SK-N-SH (cell line): ENCODE data around the gene TSPAN14. TPM values are rescaled to one million over a fixed set of nuclear protein-coding genes. Genes with fewer than 3 reads are reported as not detected.

Experiments used
- CTCF ChIA-PET: fragments of 300-600, 350-600 bp; formaldehyde crosslinking; extraction: SDS; loops from one replicate; lab custom pipeline; 2021; lab: Yijun Ruan, JAX
- POLR2A ChIA-PET: fragments of 350-600 bp; sonication (Branson Sonifier 250); formaldehyde crosslinking; extraction: SDS; loops from one replicate; lab custom pipeline; 2020; ENCODE audit warnings: antibody characterized with exemption, inconsistent platforms; lab: Yijun Ruan, JAX
- DNase-seq: peaks from one replicate; pipeline ENCODE4 v3.0.0; 2012
- H2AFZ ChIP-seq: fragments of 200-600 bp; sonication (generic); 2 replicates; pipeline ENCODE4 v1.8.1; 2016; ENCODE audit warnings: antibody characterized with exemption, mild to moderate bottlenecking, low read depth
- H3F3A ChIP-seq: fragments of 200-600 bp; sonication (generic); replicated peaks from 2 replicates; pipeline ENCODE3; 2016; ENCODE audit warnings: antibody characterized with exemption, mild to moderate bottlenecking; ENCODE audit not compliant: insufficient read depth
- H3K27ac ChIP-seq, 2 experiments: fragments of 200-500 bp in 1 of 2; fragments of 200-600 bp in 1 of 2; sonication (Bioruptor generic) in 1 of 2; sonication (generic), shearing (Covaris generic) in 1 of 2; 2 replicates each; pipeline versions ENCODE4 v1.5.1 to v1.6.1; 2014 to 2016; ENCODE audit warnings: low read depth in 2 of 2, inconsistent platforms in 1 of 2, low read length in 1 of 2, mild to moderate bottlenecking in 1 of 2, mixed read lengths in 1 of 2
- H3K27me3 ChIP-seq: fragments of 200-600 bp; sonication (generic), shearing (Covaris generic); 2 replicates; pipeline ENCODE4 v1.6.1; 2016; ENCODE audit warnings: mixed run types; ENCODE audit not compliant: insufficient read depth
- H3K36me3 ChIP-seq, 2 experiments: fragments of 200-500 bp in 1 of 2; fragments of 200-600 bp in 1 of 2; sonication (Bioruptor generic) in 1 of 2; sonication (generic) in 1 of 2; replicated peaks in 1 of 2; 2 replicates each; pipeline versions ENCODE3 to v1.5.1; 2014 to 2016; ENCODE audit warnings: low read length in 1 of 2, mild to moderate bottlenecking in 1 of 2; ENCODE audit not compliant: insufficient read depth in 2 of 2, control insufficient read depth in 1 of 2
- H3K4me1 ChIP-seq, 2 experiments: fragments of 200-500 bp in 1 of 2; fragments of 200-600 bp in 1 of 2; sonication (Bioruptor generic) in 1 of 2; sonication (generic), shearing (Covaris generic) in 1 of 2; 2 replicates each; pipeline versions ENCODE4 v1.5.1 to v1.6.1; 2014 to 2016; ENCODE audit warnings: low read depth in 1 of 2, low read length in 1 of 2, mixed run types in 1 of 2; ENCODE audit not compliant: insufficient read depth in 2 of 2, control insufficient read depth in 1 of 2
- H3K4me2 ChIP-seq: fragments of 200-600 bp; sonication (generic), shearing (Covaris generic); 2 replicates; pipeline ENCODE4 v1.6.1; 2017; ENCODE audit warnings: mixed run types
- H3K4me3 ChIP-seq, 2 experiments: fragments of 200-500 bp in 1 of 2; fragments of 200-600 bp in 1 of 2; sonication (Bioruptor generic) in 1 of 2; sonication (generic), shearing (Covaris generic) in 1 of 2; 2 replicates each; pipeline versions ENCODE4 v1.5.1 to v1.8.1; 2014 to 2016; ENCODE audit warnings: low read depth in 2 of 2, inconsistent platforms in 1 of 2, low read length in 1 of 2, mild to moderate bottlenecking in 1 of 2, mixed read lengths in 1 of 2, moderate library complexity in 1 of 2
- H3K79me2 ChIP-seq: fragments of 200-600 bp; sonication (generic); 2 replicates; pipeline ENCODE4 v1.8.1; 2017; ENCODE audit warnings: mild to moderate bottlenecking; ENCODE audit not compliant: insufficient read depth
- H3K9ac ChIP-seq: fragments of 200-600 bp; sonication (generic); 2 replicates; pipeline ENCODE4 v1.6.1; 2017; ENCODE audit warnings: mixed run types
- H3K9me2 ChIP-seq: fragments of 200-600 bp; sonication (generic); 2 replicates; pipeline ENCODE4 v1.6.1; 2017; ENCODE audit warnings: mixed run types
- H3K9me3 ChIP-seq: fragments of 200-600 bp; sonication (generic); 2 replicates; pipeline ENCODE4 v1.6.1; 2017; ENCODE audit warnings: mixed run types, mild to moderate bottlenecking, moderate library complexity
- H4K20me1 ChIP-seq: fragments of 200-600 bp; sonication (generic); 2 replicates; pipeline ENCODE4 v1.6.1; 2017; ENCODE audit warnings: mild to moderate bottlenecking, mixed run types; ENCODE audit not compliant: insufficient read depth
- CTCF ChIP-seq: fragments of 200-600 bp; sonication (generic); IDR thresholded peaks from 2 replicates; pipeline ENCODE4 v1.6.1; 2017; ENCODE audit warnings: antibody characterized with exemption, mild to moderate bottlenecking, moderate library complexity
- ELF1 ChIP-seq: IDR thresholded peaks from 2 replicates; pipeline ENCODE4 v1.4.0; 2012
- EP300 ChIP-seq, 2 experiments: IDR thresholded peaks; 2 replicates each; pipeline versions ENCODE4 v1.4.0 to v1.6.1; 2012; ENCODE audit warnings: borderline replicate concordance in 1 of 2, low read depth in 1 of 2, low read length in 1 of 2
- FOSL2 ChIP-seq: IDR thresholded peaks from 2 replicates; pipeline ENCODE4 v1.4.0; 2012; ENCODE audit warnings: low read depth, mild to moderate bottlenecking, moderate library complexity, borderline replicate concordance
- FOXJ3 ChIP-seq: sonication (generic); formaldehyde crosslinking; IDR thresholded peaks from 2 replicates; pipeline ENCODE4 v1.5.1; 2020; ENCODE audit warnings: mild to moderate bottlenecking, missing genetic modification reagents
- GABPA ChIP-seq: IDR thresholded peaks from 2 replicates; pipeline ENCODE4 v1.4.0; 2012; ENCODE audit warnings: low read depth, mild to moderate bottlenecking
- GATA2 ChIP-seq: sonication (generic); formaldehyde crosslinking; IDR thresholded peaks from 2 replicates; pipeline ENCODE4 v1.5.0; 2020; ENCODE audit warnings: mild to moderate bottlenecking, missing genetic modification reagents
- IRF3 ChIP-seq: fragments of 150-350 bp; IDR thresholded peaks from 2 replicates; pipeline ENCODE4 v1.6.1; 2016; ENCODE audit warnings: mild to moderate bottlenecking, low read depth, low read length
- JUND ChIP-seq: IDR thresholded peaks from 2 replicates; pipeline ENCODE4 v1.4.0; 2012
- MEF2A ChIP-seq: IDR thresholded peaks from 2 replicates; pipeline ENCODE4 v1.4.0; 2012; ENCODE audit warnings: low read depth, borderline replicate concordance
- MXI1 ChIP-seq: IDR thresholded peaks from 2 replicates; pipeline ENCODE4 v1.6.1; 2012; ENCODE audit warnings: mild to moderate bottlenecking, low read depth, low read length, improper control_type of control experiment
- PBX3 ChIP-seq: IDR thresholded peaks from 2 replicates; pipeline ENCODE4; 2012
- POLR2AphosphoS5 ChIP-seq: IDR thresholded peaks from 2 replicates; pipeline ENCODE4 v1.6.1; 2012; ENCODE audit warnings: low read depth, low read length
- RAD21 ChIP-seq: IDR thresholded peaks from 2 replicates; pipeline ENCODE4 v1.6.1; 2012; ENCODE audit warnings: mild to moderate bottlenecking, low read length
- RCOR1 ChIP-seq: fragments of 150-350 bp; IDR thresholded peaks from 2 replicates; pipeline ENCODE4 v1.6.1; 2017; ENCODE audit warnings: antibody characterized with exemption, low read length
- REST ChIP-seq: IDR thresholded peaks from 2 replicates; pipeline ENCODE4 v1.6.1; 2012; ENCODE audit warnings: mild to moderate bottlenecking, low read depth, low read length, moderate library complexity
- RXRA ChIP-seq: IDR thresholded peaks from 2 replicates; pipeline ENCODE4 v1.4.0; 2012; ENCODE audit warnings: low read depth, mild to moderate bottlenecking, borderline replicate concordance
- SIN3A ChIP-seq: IDR thresholded peaks from 2 replicates; pipeline ENCODE4 v1.6.1; 2012; ENCODE audit warnings: low read depth, mild to moderate bottlenecking, low read length, moderate library complexity, borderline replicate concordance
- TAF1 ChIP-seq: IDR thresholded peaks from 2 replicates; pipeline ENCODE4 v1.6.1; 2012; ENCODE audit warnings: low read depth, mild to moderate bottlenecking, low read length, moderate library complexity, borderline replicate concordance
- TCF12 ChIP-seq: IDR thresholded peaks from 2 replicates; pipeline ENCODE4 v1.4.0; 2012
- TEAD4 ChIP-seq: IDR thresholded peaks from 2 replicates; pipeline ENCODE4 v1.4.0; 2012; ENCODE audit warnings: mild to moderate bottlenecking, borderline replicate concordance; ENCODE audit not compliant: insufficient read depth
- USF1 ChIP-seq: IDR thresholded peaks from 2 replicates; pipeline ENCODE4 v1.4.0; 2012; ENCODE audit warnings: low read depth, borderline replicate concordance
- WGBS: methylation state at CpG from one replicate; pipeline ENCODE4 v1.1.6; 2017; ENCODE audit warnings: low lambda C conversion rate; 5-methylcytosine and 5-hydroxymethylcytosine counted together
- polyA plus RNA-seq, 3 experiments: library from polyadenylated mRNA; depleted of rRNA; stranded (reverse); fragments of >200 nt; gene quantifications; 2 replicates each; pipeline ENCODE4 v1.2.3, GENCODE V29; 2012

The TSPAN14 gene
- polyA plus RNA-seq, 1 of the 3 experiments (the other 2 are of a cell fraction) = 78.1 TPM

- no peak for TF ChIP-seq PBX3
- TF ChIP-seq FOSL2 = no peak
- no peak for TF ChIP-seq TCF12
- no peak for TF ChIP-seq MEF2A
- TF ChIP-seq FOXJ3 (CRISPR knock-in tag) = no peak
- TF ChIP-seq RAD21 = no peak
- TF ChIP-seq EP300 (IDR thresholded peaks at IDR 0.05; ENCODE audit: borderline replicate concordance in 1 of 2, low read depth in 1 of 2, low read length in 1 of 2) = no peak
- no peak for TF ChIP-seq CTCF
- no peak for TF ChIP-seq TEAD4
- no peak for TF ChIP-seq ELF1
- TF ChIP-seq RXRA = no peak
Measured at GRCh38 chr10:80406204-80406603, 47.9 kb upstream of the TSPAN14 start (continued).

- peak overlapping the region in 1 of 2 experiments; percentile 78; a peak in 3 of 4 replicates for H3K27ac ChIP-seq
- H3K36me3 ChIP-seq = no peaks in the 10 kb centered on the region
- POLR2A ChIA-PET = interaction anchor here (0.6 to 1.7 kb wide), 9 partner anchors 14 to 121 kb away, joined by 3 to 9 read pairs (median 5); no protein-coding TSS in a partner anchor
- no peaks in the 10 kb centered on the region for H3K27me3 ChIP-seq
- H2AFZ ChIP-seq = peak overlapping the region; percentile 96
- no peaks in the 10 kb centered on the region for H3K9me3 ChIP-seq
- WGBS = 11% methylated on average over 16 of the region's 16 CpGs
- H3K4me2 ChIP-seq = peak overlapping the region; percentile 92
- peaks cover 5% of the 10 kb centered on the region for H3F3A ChIP-seq
- CTCF ChIA-PET = interaction anchor here (0.8 to 3.5 kb wide), 6 partner anchors 11 to 98 kb away, joined by 3 to 16 read pairs (median 4); no protein-coding TSS in a partner anchor
- peaks cover 10 to 45% of the 10 kb centered on the region in 2 experiments; a peak in 3 of 4 replicates for H3K4me1 ChIP-seq
- no peaks in the 10 kb centered on the region for H3K9me2 ChIP-seq
- H3K4me3 ChIP-seq = peak overlapping the region; percentile 69 to 88
- peak overlapping the region; percentile 56; the same call in 1 of the 2 replicates for H3K9ac ChIP-seq
- no peaks in the 10 kb centered on the region; the same call in 1 of the 2 replicates for H3K79me2 ChIP-seq
- peak; percentile 65 for DNase-seq
- H4K20me1 ChIP-seq = no peaks in the 10 kb centered on the region
- TF ChIP-seq IRF3 = no peak
- no peak for TF ChIP-seq SIN3A
- no peak for TF ChIP-seq RCOR1
- no peak for TF ChIP-seq JUND
- TF ChIP-seq REST = no peak
- TF ChIP-seq RAD21 = no peak
- no peak for TF ChIP-seq POLR2AphosphoS5
- no peak for TF ChIP-seq FOXJ3 (CRISPR knock-in tag)
- TF ChIP-seq MEF2A = no peak
- TF ChIP-seq RXRA = no peak
- TF ChIP-seq TAF1 = no peak
- TF ChIP-seq USF1 = no peak
- TF ChIP-seq GATA2 = no peak
- no peak for TF ChIP-seq MXI1
- no peak for TF ChIP-seq TCF12
- TF ChIP-seq TEAD4 = no peak
- TF ChIP-seq GABPA = no peak
Measured at GRCh38 chr10:80407812-80408241, 46.3 kb upstream of the TSPAN14 start.
